HG03342 (cell line): Measurements from ENCODE around the gene IRF2BP1.
"Not testable (repeated sequence)": the region's sequence is repeated elsewhere in the genome, so short reads cannot be mapped to it uniquely, and the experiment has no call there.

Source experiments
- ATAC-seq: cut with Tn5 transposase; IDR thresholded peaks from one replicate; pipeline ENCODE4 v1.9.1; 2021; ENCODE audit warnings: mild to moderate bottlenecking, moderate library complexity; ENCODE audit not compliant: unreplicated experiment

Gene IRF2BP1

GRCh38 chr19:45902651-45903625, 17.0 kb upstream of the IRF2BP1 start:
- ATAC-seq = peak; percentile 84

GRCh38 chr19:45901912-45902650, 16.1 kb upstream of the IRF2BP1 start, which contains the start of gene MYPOP:
TSS of gene MYPOP (minus strand) at chr19:45902613. CDS start at chr19:45901773, 840 bp downstream.
- ATAC-seq = no peak

- ATAC-seq = no peak
Observed at GRCh38 chr19:45901432-45901911, 15.5 kb upstream of the IRF2BP1 start.

- ATAC-seq = no peak
Observed at GRCh38 chr19:45900738-45901431, 14.9 kb upstream of the IRF2BP1 start.

- no peak for ATAC-seq
Observed at GRCh38 chr19:45899919-45900589, 14.1 kb upstream of the IRF2BP1 start.

GRCh38 chr19:45899253-45899652, 13.3 kb upstream of the IRF2BP1 start:
- no peak for ATAC-seq

- ATAC-seq = no peak
Observed at GRCh38 chr19:45897261-45897812, 11.4 kb upstream of the IRF2BP1 start.

GRCh38 chr19:45895983-45896599, 10.2 kb upstream of the IRF2BP1 start:
- ATAC-seq = not testable (repeated sequence)

- no peak for ATAC-seq
Observed at GRCh38 chr19:45895519-45895972, 9.6 kb upstream of the IRF2BP1 start.

GRCh38 chr19:45890877-45891276, 4.9 kb upstream of the IRF2BP1 start:
- ATAC-seq = no peak

- ATAC-seq = no peak
Observed at GRCh38 chr19:45889210-45889885, 3.4 kb upstream of the IRF2BP1 start.

GRCh38 chr19:45887200-45887710, 1.3 kb upstream of the IRF2BP1 start:
- ATAC-seq = no peak

GRCh38 chr19:45886427-45887199, 672 bp upstream of the IRF2BP1 start:
- peak; percentile 40 for ATAC-seq

- no peak for ATAC-seq
Observed at GRCh38 chr19:45884682-45885555, 1.0 kb downstream of the IRF2BP1 start.

GRCh38 chr19:45883881-45884681, 1.9 kb downstream of the IRF2BP1 start:
- no peak for ATAC-seq

GRCh38 chr19:45883586-45883880, 2.4 kb downstream of the IRF2BP1 start:
- no peak for ATAC-seq
